ENCODE results near the gene DIAPH2. TPM values are rescaled to one million over a fixed set of nuclear protein-coding genes. Genes with fewer than 3 reads are reported as not detected.
"Not testable (repeated sequence)": the region's sequence is repeated elsewhere in the genome, so short reads cannot be mapped to it uniquely, and the experiment has no call there.

Gene DIAPH2
- total RNA-seq, 1 donor from 2014 or later: 9.9 TPM

GRCh38 chrX:96710031-96710430 is 25.4 kb downstream of the DIAPH2 start:
- intact Hi-C loops (cut with DNase I): no loop called here
- ATAC-seq (no peak), DNase-seq (ENCODE audit: missing footprints) (no peak)

- intact Hi-C loops (cut with DNase I): no loop called here
- DNase-seq (ENCODE audit: missing footprints): no peak
- ATAC-seq: no peak
Observed at GRCh38 chrX:96713303-96713702, 28.7 kb downstream of the DIAPH2 start.

- intact Hi-C loops (cut with DNase I); ATAC-seq; DNase-seq (ENCODE audit: missing footprints): not testable (repeated sequence)
Observed at GRCh38 chrX:96714393-96714792, 29.8 kb downstream of the DIAPH2 start.

GRCh38 chrX:96715481-96715880 is 30.8 kb downstream of the DIAPH2 start:
- DNase-seq (ENCODE audit: missing footprints) (no peak), ATAC-seq (no peak)
- intact Hi-C loops (cut with DNase I): no loop called here

GRCh38 chrX:96719161-96719875 is 34.7 kb downstream of the DIAPH2 start:
- intact Hi-C loops (cut with DNase I): no loop called here
- no peak for DNase-seq (ENCODE audit: missing footprints)
- ATAC-seq: no peak

GRCh38 chrX:96721354-96721753 is 36.7 kb downstream of the DIAPH2 start:
- intact Hi-C loops (cut with DNase I): no loop called here
- no peak for ATAC-seq
- DNase-seq (ENCODE audit: missing footprints): no peak

GRCh38 chrX:96722781-96723180 is 38.1 kb downstream of the DIAPH2 start:
- intact Hi-C loops (cut with DNase I): no loop called here
- no peak for ATAC-seq

GRCh38 chrX:96729053-96729452 is 44.4 kb downstream of the DIAPH2 start:
- ATAC-seq (no peak), DNase-seq (ENCODE audit: missing footprints) (no peak)
- intact Hi-C loops (cut with DNase I): no loop called here

More at GRCh38 chrX:96722781-96723180, 38.1 kb downstream of the DIAPH2 start:
- no peak for DNase-seq (ENCODE audit: missing footprints)

GRCh38 chrX:96729868-96730643 is 45.4 kb downstream of the DIAPH2 start:
- no peak for DNase-seq (ENCODE audit: missing footprints)
- intact Hi-C loops (cut with DNase I): no loop called here
- no peak for ATAC-seq

GRCh38 chrX:96731000-96731399 is 46.4 kb downstream of the DIAPH2 start:
- ATAC-seq; intact Hi-C loops (cut with DNase I); DNase-seq (ENCODE audit: missing footprints): not testable (repeated sequence)

- intact Hi-C loops (cut with DNase I): no loop called here
- ATAC-seq (no peak), DNase-seq (ENCODE audit: missing footprints) (no peak)
Observed at GRCh38 chrX:96743367-96744073, 58.9 kb downstream of the DIAPH2 start.

GRCh38 chrX:96752781-96753180 is 68.1 kb downstream of the DIAPH2 start:
- intact Hi-C loops (cut with DNase I): no loop called here
- no peak for ATAC-seq
- no peak for DNase-seq (ENCODE audit: missing footprints)

GRCh38 chrX:96753230-96753629 is 68.6 kb downstream of the DIAPH2 start:
- DNase-seq (ENCODE audit: missing footprints): no peak
- intact Hi-C loops (cut with DNase I): no loop called here
- no peak for ATAC-seq

GRCh38 chrX:96756491-96756890 is 71.8 kb downstream of the DIAPH2 start:
- ATAC-seq (no peak), DNase-seq (ENCODE audit: missing footprints) (no peak)
- intact Hi-C loops (cut with DNase I): no loop called here

- intact Hi-C loops (cut with DNase I): no loop called here
- DNase-seq (ENCODE audit: missing footprints) (no peak), ATAC-seq (no peak)
Observed at GRCh38 chrX:96761566-96761965, 76.9 kb downstream of the DIAPH2 start.

GRCh38 chrX:96763608-96764007 is 79.0 kb downstream of the DIAPH2 start:
- no peak for DNase-seq (ENCODE audit: missing footprints)
- no peak for ATAC-seq
- intact Hi-C loops (cut with DNase I): no loop called here

GRCh38 chrX:96764864-96765263 is 80.2 kb downstream of the DIAPH2 start:
- ATAC-seq (no peak), DNase-seq (ENCODE audit: missing footprints) (no peak)
- intact Hi-C loops (cut with DNase I): no loop called here

- DNase-seq (ENCODE audit: missing footprints) (no peak), ATAC-seq (no peak)
- intact Hi-C loops (cut with DNase I): loop anchor here (5.0 kb wide), 1 partner anchor 72 kb away; no protein-coding TSS in a partner anchor
Observed at GRCh38 chrX:96770315-96770714, 85.7 kb downstream of the DIAPH2 start.

GRCh38 chrX:96771486-96771885 is 86.8 kb downstream of the DIAPH2 start:
- DNase-seq (ENCODE audit: missing footprints) (no peak), ATAC-seq (no peak)
- intact Hi-C loops (cut with DNase I): loop anchor here (5.0 kb wide), 1 partner anchor 71 kb away; no protein-coding TSS in a partner anchor
